ENCODE data around the gene NEK9. TPM values are rescaled to one million over a fixed set of nuclear protein-coding genes. Genes with fewer than 3 reads are reported as not detected.
A peak's percentile ranks its signal among the peaks of the same experiment; 100 is the strongest.

NEK9 gene
- total and polyA plus RNA-seq, 2 experiments from 2014 or later: 16.3 to 31.1 TPM

DNA sequence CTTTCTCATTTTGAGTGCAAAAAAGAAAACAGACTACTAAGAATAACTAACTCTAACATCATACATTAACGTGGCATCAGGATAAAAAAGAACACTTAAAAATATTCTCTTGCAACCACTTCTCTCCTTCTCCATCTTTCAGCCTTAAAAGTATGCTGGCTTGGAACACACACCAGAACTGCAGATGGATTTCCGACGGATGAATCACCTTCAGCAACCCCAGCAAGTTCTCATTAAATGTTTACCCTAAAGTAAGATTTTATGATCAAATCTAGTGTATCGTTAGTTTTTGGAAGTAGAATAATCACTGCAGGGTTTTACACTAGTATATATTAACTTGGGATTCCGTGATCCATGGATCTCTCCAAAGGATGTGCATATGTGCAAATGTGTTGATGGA is 1.2 kb downstream of the NEK9 start:
- Mint-ChIP-seq H3K27me3 (ENCODE audit: insufficient read depth, low read depth, poor library complexity) (peaks cover 5% of the 10 kb centered on the region), H3K36me3 (ENCODE audit: low read depth) (peaks cover 2% of the 10 kb centered on the region), H3K9me3 (no peaks in the 10 kb centered on the region; the same call in 2 of the 3 replicates), H3K4me1 (peaks cover 19% of the 10 kb centered on the region), H3K4me3 (peak overlapping the region; percentile 96), H3K27ac (peak overlapping the region; percentile 82; the same call in 1 of the 2 replicates)
- Histone ChIP-seq H3F3A (replicated peaks; ENCODE audit: low read depth) (no peaks in the 10 kb centered on the region), H3K79me2 (replicated peaks; ENCODE audit: insufficient read depth) (peaks cover 10% of the 10 kb centered on the region), H3K4me3 (peak overlapping the region; percentile 81), H3K27ac (ENCODE audit: low read depth) (no peak overlapping the region), H3K36me3 (ENCODE audit: insufficient read depth) (no peaks in the 10 kb centered on the region), H3K4me2 (peak overlapping the region; percentile 80), H4K20me1 (replicated peaks; ENCODE audit: insufficient read depth) (no peaks in the 10 kb centered on the region; the same call in 1 of the 2 replicates), H3K4me1 (ENCODE audit: insufficient read depth) (peaks cover 15% of the 10 kb centered on the region), H3K27me3 (ENCODE audit: insufficient read depth) (no peaks in the 10 kb centered on the region), H3K9me2 (ENCODE audit: insufficient read depth) (no peaks in the 10 kb centered on the region), H2AFZ (no peak overlapping the region)
- no peak for ATAC-seq
- no peak for DNase-seq (ENCODE audit: low spot score)
- TF ChIP-seq EZH2phosphoT487 (IDR thresholded peaks at IDR 0.05; ENCODE audit: unreplicated experiment) (no peak), CREB1 (CRISPR knock-in tag; IDR thresholded peaks at IDR 0.05; ENCODE audit: low read depth) (no peak), NANOG (IDR thresholded peaks at IDR 0.05; ENCODE audit: borderline replicate concordance) (no peak), ZNF331 (CRISPR knock-in tag; IDR thresholded peaks at IDR 0.05; ENCODE audit: low read depth) (no peak), ZNF114 (CRISPR knock-in tag; IDR thresholded peaks at IDR 0.05) (no peak), STAT1 (IDR thresholded peaks at IDR 0.05; ENCODE audit: unreplicated experiment) (no peak), JUNB (IDR thresholded peaks at IDR 0.05; ENCODE audit: unreplicated experiment) (no peak), POLR2AphosphoS5 (IDR thresholded peaks at IDR 0.05; ENCODE audit: low read depth) (no peak), EZH2 (IDR thresholded peaks at IDR 0.05; ENCODE audit: low read depth, unreplicated experiment) (no peak)
- TF ChIP-seq, protein P1, sequence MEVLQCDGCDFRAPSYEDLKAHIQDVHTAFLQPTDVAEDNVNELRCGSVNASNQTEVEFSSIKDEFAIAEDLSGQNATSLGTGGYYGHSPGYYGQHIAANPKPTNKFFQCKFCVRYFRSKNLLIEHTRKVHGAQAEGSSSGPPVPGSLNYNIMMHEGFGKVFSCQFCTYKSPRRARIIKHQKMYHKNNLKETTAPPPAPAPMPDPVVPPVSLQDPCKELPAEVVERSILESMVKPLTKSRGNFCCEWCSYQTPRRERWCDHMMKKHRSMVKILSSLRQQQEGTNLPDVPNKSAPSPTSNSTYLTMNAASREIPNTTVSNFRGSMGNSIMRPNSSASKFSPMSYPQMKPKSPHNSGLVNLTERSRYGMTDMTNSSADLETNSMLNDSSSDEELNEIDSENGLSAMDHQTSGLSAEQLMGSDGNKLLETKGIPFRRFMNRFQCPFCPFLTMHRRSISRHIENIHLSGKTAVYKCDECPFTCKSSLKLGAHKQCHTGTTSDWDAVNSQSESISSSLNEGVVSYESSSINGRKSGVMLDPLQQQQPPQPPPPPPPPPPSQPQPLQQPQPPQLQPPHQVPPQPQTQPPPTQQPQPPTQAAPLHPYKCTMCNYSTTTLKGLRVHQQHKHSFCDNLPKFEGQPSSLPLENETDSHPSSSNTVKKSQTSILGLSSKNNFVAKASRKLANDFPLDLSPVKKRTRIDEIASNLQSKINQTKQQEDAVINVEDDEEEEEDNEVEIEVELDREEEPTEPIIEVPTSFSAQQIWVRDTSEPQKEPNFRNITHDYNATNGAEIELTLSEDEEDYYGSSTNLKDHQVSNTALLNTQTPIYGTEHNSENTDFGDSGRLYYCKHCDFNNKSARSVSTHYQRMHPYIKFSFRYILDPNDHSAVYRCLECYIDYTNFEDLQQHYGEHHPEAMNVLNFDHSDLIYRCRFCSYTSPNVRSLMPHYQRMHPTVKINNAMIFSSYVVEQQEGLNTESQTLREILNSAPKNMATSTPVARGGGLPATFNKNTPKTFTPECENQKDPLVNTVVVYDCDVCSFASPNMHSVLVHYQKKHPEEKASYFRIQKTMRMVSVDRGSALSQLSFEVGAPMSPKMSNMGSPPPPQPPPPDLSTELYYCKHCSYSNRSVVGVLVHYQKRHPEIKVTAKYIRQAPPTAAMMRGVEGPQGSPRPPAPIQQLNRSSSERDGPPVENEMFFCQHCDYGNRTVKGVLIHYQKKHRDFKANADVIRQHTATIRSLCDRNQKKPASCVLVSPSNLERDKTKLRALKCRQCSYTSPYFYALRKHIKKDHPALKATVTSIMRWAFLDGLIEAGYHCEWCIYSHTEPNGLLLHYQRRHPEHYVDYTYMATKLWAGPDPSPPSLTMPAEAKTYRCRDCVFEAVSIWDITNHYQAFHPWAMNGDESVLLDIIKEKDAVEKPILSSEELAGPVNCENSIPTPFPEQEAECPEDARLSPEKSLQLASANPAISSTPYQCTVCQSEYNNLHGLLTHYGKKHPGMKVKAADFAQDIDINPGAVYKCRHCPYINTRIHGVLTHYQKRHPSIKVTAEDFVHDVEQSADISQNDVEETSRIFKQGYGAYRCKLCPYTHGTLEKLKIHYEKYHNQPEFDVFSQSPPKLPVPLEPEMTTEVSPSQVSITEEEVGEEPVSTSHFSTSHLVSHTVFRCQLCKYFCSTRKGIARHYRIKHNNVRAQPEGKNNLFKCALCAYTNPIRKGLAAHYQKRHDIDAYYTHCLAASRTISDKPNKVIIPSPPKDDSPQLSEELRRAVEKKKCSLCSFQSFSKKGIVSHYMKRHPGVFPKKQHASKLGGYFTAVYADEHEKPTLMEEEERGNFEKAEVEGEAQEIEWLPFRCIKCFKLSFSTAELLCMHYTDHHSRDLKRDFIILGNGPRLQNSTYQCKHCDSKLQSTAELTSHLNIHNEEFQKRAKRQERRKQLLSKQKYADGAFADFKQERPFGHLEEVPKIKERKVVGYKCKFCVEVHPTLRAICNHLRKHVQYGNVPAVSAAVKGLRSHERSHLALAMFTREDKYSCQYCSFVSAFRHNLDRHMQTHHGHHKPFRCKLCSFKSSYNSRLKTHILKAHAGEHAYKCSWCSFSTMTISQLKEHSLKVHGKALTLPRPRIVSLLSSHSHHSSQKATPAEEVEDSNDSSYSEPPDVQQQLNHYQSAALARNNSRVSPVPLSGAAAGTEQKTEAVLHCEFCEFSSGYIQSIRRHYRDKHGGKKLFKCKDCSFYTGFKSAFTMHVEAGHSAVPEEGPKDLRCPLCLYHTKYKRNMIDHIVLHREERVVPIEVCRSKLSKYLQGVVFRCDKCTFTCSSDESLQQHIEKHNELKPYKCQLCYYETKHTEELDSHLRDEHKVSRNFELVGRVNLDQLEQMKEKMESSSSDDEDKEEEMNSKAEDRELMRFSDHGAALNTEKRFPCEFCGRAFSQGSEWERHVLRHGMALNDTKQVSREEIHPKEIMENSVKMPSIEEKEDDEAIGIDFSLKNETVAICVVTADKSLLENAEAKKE (CRISPR knock-in tag; IDR thresholded peaks at IDR 0.05): no peak
- TF ChIP-seq, protein P2, sequence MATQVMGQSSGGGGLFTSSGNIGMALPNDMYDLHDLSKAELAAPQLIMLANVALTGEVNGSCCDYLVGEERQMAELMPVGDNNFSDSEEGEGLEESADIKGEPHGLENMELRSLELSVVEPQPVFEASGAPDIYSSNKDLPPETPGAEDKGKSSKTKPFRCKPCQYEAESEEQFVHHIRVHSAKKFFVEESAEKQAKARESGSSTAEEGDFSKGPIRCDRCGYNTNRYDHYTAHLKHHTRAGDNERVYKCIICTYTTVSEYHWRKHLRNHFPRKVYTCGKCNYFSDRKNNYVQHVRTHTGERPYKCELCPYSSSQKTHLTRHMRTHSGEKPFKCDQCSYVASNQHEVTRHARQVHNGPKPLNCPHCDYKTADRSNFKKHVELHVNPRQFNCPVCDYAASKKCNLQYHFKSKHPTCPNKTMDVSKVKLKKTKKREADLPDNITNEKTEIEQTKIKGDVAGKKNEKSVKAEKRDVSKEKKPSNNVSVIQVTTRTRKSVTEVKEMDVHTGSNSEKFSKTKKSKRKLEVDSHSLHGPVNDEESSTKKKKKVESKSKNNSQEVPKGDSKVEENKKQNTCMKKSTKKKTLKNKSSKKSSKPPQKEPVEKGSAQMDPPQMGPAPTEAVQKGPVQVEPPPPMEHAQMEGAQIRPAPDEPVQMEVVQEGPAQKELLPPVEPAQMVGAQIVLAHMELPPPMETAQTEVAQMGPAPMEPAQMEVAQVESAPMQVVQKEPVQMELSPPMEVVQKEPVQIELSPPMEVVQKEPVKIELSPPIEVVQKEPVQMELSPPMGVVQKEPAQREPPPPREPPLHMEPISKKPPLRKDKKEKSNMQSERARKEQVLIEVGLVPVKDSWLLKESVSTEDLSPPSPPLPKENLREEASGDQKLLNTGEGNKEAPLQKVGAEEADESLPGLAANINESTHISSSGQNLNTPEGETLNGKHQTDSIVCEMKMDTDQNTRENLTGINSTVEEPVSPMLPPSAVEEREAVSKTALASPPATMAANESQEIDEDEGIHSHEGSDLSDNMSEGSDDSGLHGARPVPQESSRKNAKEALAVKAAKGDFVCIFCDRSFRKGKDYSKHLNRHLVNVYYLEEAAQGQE (IDR thresholded peaks at IDR 0.05; ENCODE audit: unreplicated experiment): no peak
- TF ChIP-seq, protein P3, sequence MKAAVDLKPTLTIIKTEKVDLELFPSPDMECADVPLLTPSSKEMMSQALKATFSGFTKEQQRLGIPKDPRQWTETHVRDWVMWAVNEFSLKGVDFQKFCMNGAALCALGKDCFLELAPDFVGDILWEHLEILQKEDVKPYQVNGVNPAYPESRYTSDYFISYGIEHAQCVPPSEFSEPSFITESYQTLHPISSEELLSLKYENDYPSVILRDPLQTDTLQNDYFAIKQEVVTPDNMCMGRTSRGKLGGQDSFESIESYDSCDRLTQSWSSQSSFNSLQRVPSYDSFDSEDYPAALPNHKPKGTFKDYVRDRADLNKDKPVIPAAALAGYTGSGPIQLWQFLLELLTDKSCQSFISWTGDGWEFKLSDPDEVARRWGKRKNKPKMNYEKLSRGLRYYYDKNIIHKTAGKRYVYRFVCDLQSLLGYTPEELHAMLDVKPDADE (IDR thresholded peaks at IDR 0.05): no peak
- TF ChIP-seq, protein P4, sequence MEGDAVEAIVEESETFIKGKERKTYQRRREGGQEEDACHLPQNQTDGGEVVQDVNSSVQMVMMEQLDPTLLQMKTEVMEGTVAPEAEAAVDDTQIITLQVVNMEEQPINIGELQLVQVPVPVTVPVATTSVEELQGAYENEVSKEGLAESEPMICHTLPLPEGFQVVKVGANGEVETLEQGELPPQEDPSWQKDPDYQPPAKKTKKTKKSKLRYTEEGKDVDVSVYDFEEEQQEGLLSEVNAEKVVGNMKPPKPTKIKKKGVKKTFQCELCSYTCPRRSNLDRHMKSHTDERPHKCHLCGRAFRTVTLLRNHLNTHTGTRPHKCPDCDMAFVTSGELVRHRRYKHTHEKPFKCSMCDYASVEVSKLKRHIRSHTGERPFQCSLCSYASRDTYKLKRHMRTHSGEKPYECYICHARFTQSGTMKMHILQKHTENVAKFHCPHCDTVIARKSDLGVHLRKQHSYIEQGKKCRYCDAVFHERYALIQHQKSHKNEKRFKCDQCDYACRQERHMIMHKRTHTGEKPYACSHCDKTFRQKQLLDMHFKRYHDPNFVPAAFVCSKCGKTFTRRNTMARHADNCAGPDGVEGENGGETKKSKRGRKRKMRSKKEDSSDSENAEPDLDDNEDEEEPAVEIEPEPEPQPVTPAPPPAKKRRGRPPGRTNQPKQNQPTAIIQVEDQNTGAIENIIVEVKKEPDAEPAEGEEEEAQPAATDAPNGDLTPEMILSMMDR (conservative IDR thresholded peaks at IDR 0.05; ENCODE audit: low read depth in 2 of 2): no peak
